Mesenchymal stem cell (in vitro differentiated cells and primary cell): ENCODE data around the gene UHMK1.
"Not testable (repeated sequence)": the region's sequence is repeated elsewhere in the genome, so short reads cannot be mapped to it uniquely, and the experiment has no call there.

Source experiments
- DNase-seq: peaks from one replicate; pipeline ENCODE4 v3.0.0-alpha.2; 2013
- H2AFZ ChIP-seq: one replicate; pipeline ENCODE4 v1.6.1; 2013; ENCODE audit warnings: low read depth, mild to moderate bottlenecking, control low read depth, inconsistent platforms, low read length, moderate library complexity
- H2AK5ac ChIP-seq: 2 replicates; pipeline ENCODE4 v1.6.1; 2013; ENCODE audit warnings: low read length, moderate library complexity, mild to moderate bottlenecking, inconsistent platforms; ENCODE audit not compliant: severe bottlenecking
- H2BK120ac ChIP-seq: one replicate; pipeline ENCODE4 v1.6.1; 2013; ENCODE audit warnings: low read depth, mild to moderate bottlenecking, inconsistent platforms, low read length, moderate library complexity
- H2BK12ac ChIP-seq, 2 experiments: one replicate each; pipeline ENCODE4 v1.6.1; 2013; ENCODE audit warnings: inconsistent platforms in 2 of 2, low read length in 2 of 2, mild to moderate bottlenecking in 2 of 2, moderate library complexity in 2 of 2, control low read depth in 1 of 2
- H2BK15ac ChIP-seq: one replicate; pipeline ENCODE4 v1.6.1; 2013; ENCODE audit warnings: mild to moderate bottlenecking, low read depth, inconsistent platforms; ENCODE audit not compliant: poor library complexity, severe bottlenecking
- H2BK5ac ChIP-seq: 2 replicates; pipeline ENCODE4 v1.6.1; 2013; ENCODE audit warnings: low read depth, mild to moderate bottlenecking, low read length, control low read depth, inconsistent platforms; ENCODE audit not compliant: poor library complexity, severe bottlenecking
- H3K14ac ChIP-seq, 2 experiments: one replicate each; pipeline ENCODE4 v1.6.1; 2013; ENCODE audit warnings: inconsistent platforms in 2 of 2, low read length in 2 of 2, control low read depth in 1 of 2, mild to moderate bottlenecking in 1 of 2, moderate library complexity in 1 of 2
- H3K18ac ChIP-seq, 2 experiments: one replicate each; pipeline ENCODE4 v1.6.1; 2013; ENCODE audit warnings: inconsistent platforms in 2 of 2, low read length in 2 of 2, control low read depth in 1 of 2, low read depth in 1 of 2, mild to moderate bottlenecking in 1 of 2
- H3K23ac ChIP-seq, 2 experiments: one replicate each; pipeline ENCODE4 v1.6.1; 2013; ENCODE audit warnings: inconsistent platforms in 2 of 2, low read length in 2 of 2, mild to moderate bottlenecking in 2 of 2, moderate library complexity in 2 of 2, control low read depth in 1 of 2
- H3K27ac ChIP-seq: 2 replicates; pipeline ENCODE4 v1.5.1; 2013; ENCODE audit warnings: mild to moderate bottlenecking, moderate library complexity, low read length, control low read depth, inconsistent platforms; ENCODE audit not compliant: poor library complexity, severe bottlenecking
- H3K27me3 ChIP-seq, 2 experiments: 2 replicates each; pipeline versions ENCODE4 v1.6.1 to v1.7.0; 2013; ENCODE audit warnings: low read length in 2 of 2, mild to moderate bottlenecking in 2 of 2, moderate library complexity in 2 of 2, control low read depth in 1 of 2, inconsistent platforms in 1 of 2; ENCODE audit not compliant: control insufficient read depth in 1 of 2, insufficient read depth in 1 of 2
- H3K36me3 ChIP-seq, 2 experiments: 2 replicates each; pipeline versions ENCODE4 v1.6.1 to v1.7.0; 2013; ENCODE audit warnings: low read length in 2 of 2, control low read depth in 1 of 2, inconsistent platforms in 1 of 2, low read depth in 1 of 2, mild to moderate bottlenecking in 1 of 2; ENCODE audit not compliant: insufficient read depth in 2 of 2, control insufficient read depth in 1 of 2
- H3K4ac ChIP-seq, 2 experiments: one replicate each; pipeline ENCODE4 v1.6.1; 2013; ENCODE audit warnings: inconsistent platforms in 2 of 2, low read length in 2 of 2, mild to moderate bottlenecking in 2 of 2, moderate library complexity in 2 of 2, control low read depth in 1 of 2, low read depth in 1 of 2
- H3K4me1 ChIP-seq: 2 replicates; pipeline ENCODE4 v1.6.1; 2013; ENCODE audit warnings: low read depth, low read length, control low read depth; ENCODE audit not compliant: control insufficient read depth, insufficient read depth
- H3K4me2 ChIP-seq: 2 replicates; pipeline ENCODE4 v1.6.1; 2013; ENCODE audit warnings: low read length, mild to moderate bottlenecking, inconsistent platforms; ENCODE audit not compliant: poor library complexity, severe bottlenecking
- H3K4me3 ChIP-seq, 2 experiments: 2 replicates each; pipeline versions ENCODE4 v1.5.1 to v1.7.0; 2013; ENCODE audit warnings: low read length in 2 of 2, mild to moderate bottlenecking in 2 of 2, control low read depth in 1 of 2, low read depth in 1 of 2; ENCODE audit not compliant: insufficient read depth in 1 of 2
- H3K79me1 ChIP-seq: replicated peaks from 2 replicates; pipeline ENCODE4 v1.6.1; 2013; ENCODE audit warnings: mild to moderate bottlenecking, control low read depth, low read length, inconsistent platforms; ENCODE audit not compliant: poor library complexity, severe bottlenecking
- H3K9ac ChIP-seq: 2 replicates; pipeline ENCODE4 v1.7.0; 2013; ENCODE audit warnings: mild to moderate bottlenecking, low read length, moderate library complexity
- H3K9me3 ChIP-seq: 2 replicates; pipeline ENCODE4 v1.7.0; 2013; ENCODE audit warnings: mild to moderate bottlenecking, low read length; ENCODE audit not compliant: control insufficient read depth
- H4K8ac ChIP-seq: one replicate; pipeline ENCODE4 v1.6.1; 2013; ENCODE audit warnings: inconsistent platforms, mild to moderate bottlenecking, low read length, moderate library complexity
- H4K91ac ChIP-seq: one replicate; pipeline ENCODE4 v1.6.1; 2013; ENCODE audit warnings: mild to moderate bottlenecking, low read length, inconsistent platforms
- WGBS: methylation state at CpG from one replicate; pipeline ENCODE4 v1.1.7; 2013; ENCODE audit warnings: mixed read lengths; 5-methylcytosine and 5-hydroxymethylcytosine counted together

The UHMK1 gene

DNA sequence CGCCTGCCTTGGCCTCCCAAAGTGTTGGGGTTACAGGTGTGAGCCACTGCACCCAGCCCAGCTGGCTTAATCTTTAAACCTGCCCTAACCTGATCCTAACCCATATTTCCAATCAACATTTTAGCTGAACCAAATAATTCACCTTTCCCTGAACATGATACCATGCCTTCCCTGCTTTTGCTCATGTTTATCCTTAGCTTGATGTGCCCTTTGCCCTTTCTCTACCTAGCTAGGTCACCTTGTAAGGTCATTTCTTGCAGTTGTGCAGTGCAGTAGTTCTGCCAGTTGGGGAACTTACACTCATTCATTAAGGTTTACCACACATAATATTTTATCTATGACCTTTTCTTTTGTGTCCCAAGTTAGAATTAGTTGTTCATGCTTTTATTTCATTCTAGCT is 69.3 kb downstream of the UHMK1 start:
- no peaks in the 10 kb centered on the region for H3K27me3 ChIP-seq
- peaks cover 3 to 57% of the 10 kb centered on the region in 2 experiments for H3K36me3 ChIP-seq
- no peak overlapping the region for H3K4me3 ChIP-seq
- H2BK15ac ChIP-seq = no peak overlapping the region
- H2AFZ ChIP-seq = no peak overlapping the region
- H3K4ac ChIP-seq = no peak overlapping the region
- no peak overlapping the region for H4K91ac ChIP-seq
- no peak for DNase-seq
- no peak overlapping the region for H3K27ac ChIP-seq
- H3K4me1 ChIP-seq = peaks cover 2% of the 10 kb centered on the region
- no peak overlapping the region for H2BK5ac ChIP-seq
- WGBS = 97% methylated on average over 1 of the region's 1 CpG
- no peak overlapping the region for H3K4me2 ChIP-seq
- no peak overlapping the region for H3K14ac ChIP-seq
- H2AK5ac ChIP-seq = no peak overlapping the region
- no peak overlapping the region for H2BK12ac ChIP-seq
- H3K18ac ChIP-seq = no peak overlapping the region
- no peak overlapping the region for H3K23ac ChIP-seq
- H3K9me3 ChIP-seq = no peaks in the 10 kb centered on the region
- H3K9ac ChIP-seq = no peak overlapping the region
- no peak overlapping the region for H2BK120ac ChIP-seq
- H3K79me1 ChIP-seq = peaks cover 12% of the 10 kb centered on the region
- H4K8ac ChIP-seq = no peak overlapping the region

DNA sequence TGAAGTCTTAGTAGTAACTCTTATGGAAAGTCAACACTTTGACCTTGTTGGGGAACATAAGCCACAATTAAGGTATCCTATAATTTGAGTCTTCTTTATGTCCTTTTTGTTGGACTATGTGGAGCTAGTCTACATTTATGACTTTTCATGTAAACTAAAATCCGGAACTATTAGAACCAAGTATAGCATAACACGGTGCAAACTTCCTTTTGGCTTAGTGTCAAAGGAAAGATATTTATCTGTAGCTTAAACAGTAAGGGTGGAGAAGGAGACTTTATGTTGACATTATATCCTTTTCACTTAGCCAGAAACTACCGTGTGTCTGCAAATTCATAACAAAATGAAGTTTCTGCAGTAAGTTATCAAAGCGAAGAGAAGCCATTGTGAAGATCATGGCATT is 71.2 kb downstream of the UHMK1 start:
- H2AK5ac ChIP-seq = no peak overlapping the region
- no peak overlapping the region for H2BK120ac ChIP-seq
- no peak overlapping the region for H3K14ac ChIP-seq
- peaks cover 15% of the 10 kb centered on the region for H3K79me1 ChIP-seq
- H3K4me3 ChIP-seq = no peak overlapping the region
- no peak for DNase-seq
- H3K9me3 ChIP-seq = no peaks in the 10 kb centered on the region
- no peak overlapping the region for H3K23ac ChIP-seq
- no peak overlapping the region for H2BK12ac ChIP-seq
- peaks cover 3 to 64% of the 10 kb centered on the region in 2 experiments for H3K36me3 ChIP-seq
- H3K27ac ChIP-seq = no peak overlapping the region
- H3K4me2 ChIP-seq = no peak overlapping the region
- H3K18ac ChIP-seq = no peak overlapping the region
- no peak overlapping the region for H4K91ac ChIP-seq
- no peak overlapping the region for H2BK15ac ChIP-seq
- H3K4me1 ChIP-seq = no peaks in the 10 kb centered on the region
- no peak overlapping the region for H2BK5ac ChIP-seq
- H3K4ac ChIP-seq = no peak overlapping the region
- H3K27me3 ChIP-seq = no peaks in the 10 kb centered on the region
- no peak overlapping the region for H2AFZ ChIP-seq
- WGBS = no CpG with 5 or more reads among the region's 4 CpGs
- H3K9ac ChIP-seq = no peak overlapping the region
- H4K8ac ChIP-seq = no peak overlapping the region

DNA sequence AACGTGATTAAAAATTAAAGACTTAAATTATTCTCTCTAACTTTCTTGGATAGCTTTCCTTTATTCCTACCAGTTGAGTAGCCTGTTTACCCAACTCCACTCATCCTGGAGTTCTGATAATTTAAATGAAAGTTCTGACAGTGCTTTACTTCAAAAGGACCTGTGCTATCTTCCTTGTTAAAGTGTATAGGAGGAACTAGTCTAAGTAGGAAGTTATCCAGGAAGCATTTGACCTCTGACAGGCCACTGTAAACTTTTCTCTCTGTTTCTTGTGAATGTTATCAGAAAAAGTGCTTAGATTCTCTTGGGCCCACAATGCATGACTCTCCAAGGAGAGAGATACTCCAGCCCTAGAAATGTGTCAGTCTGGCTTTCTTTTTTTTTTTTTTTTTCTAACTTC is 73.1 kb downstream of the UHMK1 start:
- no peak overlapping the region for H2AK5ac ChIP-seq
- H3K4me2 ChIP-seq = no peak overlapping the region
- no peak overlapping the region for H3K4ac ChIP-seq

DNA sequence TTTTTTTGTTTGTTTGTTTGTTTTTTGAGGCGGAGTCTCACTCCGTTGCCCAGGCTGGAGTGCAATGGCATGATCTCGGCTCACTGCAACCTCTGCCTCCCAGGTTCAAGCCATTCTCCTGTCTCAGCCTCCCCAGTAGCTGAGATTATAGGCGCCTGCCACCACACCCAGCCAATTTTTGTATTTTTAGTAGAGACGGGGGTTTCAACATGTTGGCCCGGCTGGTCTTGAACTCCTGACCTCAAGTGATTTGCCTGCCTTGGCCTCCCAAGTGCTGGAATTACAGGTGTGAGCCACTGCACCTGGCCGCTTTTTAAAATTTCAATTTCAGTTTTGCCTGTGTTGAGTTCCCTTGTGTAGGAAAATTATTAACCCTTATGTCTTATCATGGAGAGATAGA is 73.5 kb downstream of the UHMK1 start:
- H3K4me2 ChIP-seq, H3K9me3 ChIP-seq, H2BK15ac ChIP-seq, H2BK5ac ChIP-seq, H3K14ac ChIP-seq, H3K27ac ChIP-seq, H2AFZ ChIP-seq, H3K4me3 ChIP-seq, H3K4ac ChIP-seq, DNase-seq, H2AK5ac ChIP-seq, H3K27me3 ChIP-seq, H3K18ac ChIP-seq, H3K23ac ChIP-seq, H3K4me1 ChIP-seq, H4K8ac ChIP-seq, H4K91ac ChIP-seq, H2BK120ac ChIP-seq, H2BK12ac ChIP-seq: not testable (repeated sequence)
- H3K9ac ChIP-seq = peak overlapping the region; percentile 3
- peaks cover 14% of the 10 kb centered on the region for H3K79me1 ChIP-seq
- peaks cover 3 to 69% of the 10 kb centered on the region in 2 experiments for H3K36me3 ChIP-seq
- WGBS = 94% methylated on average over 7 of the region's 7 CpGs

More for the DNA sequence above, 73.1 kb downstream of the UHMK1 start:
- Histone ChIP-seq H3K79me1 (peaks cover 15% of the 10 kb centered on the region), H3K4me3 (no peak overlapping the region), H3K23ac (no peak overlapping the region), H3K9me3 (no peaks in the 10 kb centered on the region), H3K36me3 (peaks cover 3 to 68% of the 10 kb centered on the region in 2 experiments), H3K18ac (no peak overlapping the region), H3K27ac (no peak overlapping the region), H4K8ac (no peak overlapping the region), H2BK12ac (no peak overlapping the region), H3K9ac (peak overlapping the region; percentile 47), H3K27me3 (no peaks in the 10 kb centered on the region), H4K91ac (no peak overlapping the region), H2BK120ac (no peak overlapping the region), H2BK5ac (no peak overlapping the region), H3K4me1 (no peaks in the 10 kb centered on the region), H3K14ac (no peak overlapping the region), H2BK15ac (no peak overlapping the region), H2AFZ (no peak overlapping the region)
- no CpG with 5 or more reads among the region's 1 CpG for WGBS
- peak; percentile 28 for DNase-seq
